Hematopoietic multipotent progenitor cell treated with erythropoietin and hydrocortisone succinate and interleukin-3 and kit ligand, for 15 days (in vitro differentiated cells): ENCODE results near the gene B3GNT2.
"Not testable (repeated sequence)": the region's sequence is repeated elsewhere in the genome, so short reads cannot be mapped to it uniquely, and the experiment has no call there.

Source experiments
- DNase-seq: peaks from one replicate; pipeline ENCODE4 v3.0.0-alpha.2; 2015; ENCODE audit warnings: low spot score

The B3GNT2 gene, protein sequence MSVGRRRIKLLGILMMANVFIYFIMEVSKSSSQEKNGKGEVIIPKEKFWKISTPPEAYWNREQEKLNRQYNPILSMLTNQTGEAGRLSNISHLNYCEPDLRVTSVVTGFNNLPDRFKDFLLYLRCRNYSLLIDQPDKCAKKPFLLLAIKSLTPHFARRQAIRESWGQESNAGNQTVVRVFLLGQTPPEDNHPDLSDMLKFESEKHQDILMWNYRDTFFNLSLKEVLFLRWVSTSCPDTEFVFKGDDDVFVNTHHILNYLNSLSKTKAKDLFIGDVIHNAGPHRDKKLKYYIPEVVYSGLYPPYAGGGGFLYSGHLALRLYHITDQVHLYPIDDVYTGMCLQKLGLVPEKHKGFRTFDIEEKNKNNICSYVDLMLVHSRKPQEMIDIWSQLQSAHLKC

GRCh38 chr2:62195421-62196277 is at the start of gene B3GNT2:
Gene B3GNT2, plus strand, starts transcription at chr2:62196115. Its CDS starts 26,106 bp downstream, at chr2:62222221.
- DNase-seq = peak; percentile 86

- not testable (repeated sequence) for DNase-seq
Observed at GRCh38 chr2:62146790-62147189, 49.1 kb upstream of the B3GNT2 start.

DNA sequence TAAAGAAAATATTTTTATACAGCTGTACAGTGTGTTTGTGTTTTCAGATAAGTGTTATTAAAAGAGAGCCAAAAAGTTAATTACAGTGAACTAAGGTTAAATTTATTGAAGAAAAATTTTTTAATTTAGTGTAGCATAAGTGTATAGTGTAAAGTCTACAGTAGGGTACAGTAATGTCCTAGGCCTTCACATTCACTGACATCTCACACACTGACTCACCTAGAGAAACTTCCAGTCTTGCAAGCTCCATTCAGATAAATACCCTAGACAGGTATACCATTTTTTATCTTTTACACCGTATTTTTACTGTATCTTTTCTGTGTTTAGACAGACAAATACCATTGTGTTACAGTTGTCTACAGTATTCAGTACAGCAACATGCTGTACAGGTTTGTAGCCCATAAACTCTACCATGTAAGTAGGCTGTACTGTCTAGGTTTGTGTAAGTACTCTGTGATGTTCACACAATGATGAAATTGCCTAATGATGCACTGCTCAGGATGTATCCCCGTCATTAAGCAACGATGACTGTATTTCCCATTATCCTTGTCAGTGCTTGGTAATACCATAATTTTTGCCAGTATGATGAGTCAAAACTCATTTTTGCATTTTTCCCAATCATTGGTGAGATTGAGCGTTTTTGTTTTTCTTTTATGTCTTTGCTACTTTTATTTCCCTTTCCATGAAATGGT is 48.2 kb upstream of the B3GNT2 start:
- no peak for DNase-seq

GRCh38 chr2:62149708-62150107 is 46.2 kb upstream of the B3GNT2 start:
- DNase-seq = no peak

DNA sequence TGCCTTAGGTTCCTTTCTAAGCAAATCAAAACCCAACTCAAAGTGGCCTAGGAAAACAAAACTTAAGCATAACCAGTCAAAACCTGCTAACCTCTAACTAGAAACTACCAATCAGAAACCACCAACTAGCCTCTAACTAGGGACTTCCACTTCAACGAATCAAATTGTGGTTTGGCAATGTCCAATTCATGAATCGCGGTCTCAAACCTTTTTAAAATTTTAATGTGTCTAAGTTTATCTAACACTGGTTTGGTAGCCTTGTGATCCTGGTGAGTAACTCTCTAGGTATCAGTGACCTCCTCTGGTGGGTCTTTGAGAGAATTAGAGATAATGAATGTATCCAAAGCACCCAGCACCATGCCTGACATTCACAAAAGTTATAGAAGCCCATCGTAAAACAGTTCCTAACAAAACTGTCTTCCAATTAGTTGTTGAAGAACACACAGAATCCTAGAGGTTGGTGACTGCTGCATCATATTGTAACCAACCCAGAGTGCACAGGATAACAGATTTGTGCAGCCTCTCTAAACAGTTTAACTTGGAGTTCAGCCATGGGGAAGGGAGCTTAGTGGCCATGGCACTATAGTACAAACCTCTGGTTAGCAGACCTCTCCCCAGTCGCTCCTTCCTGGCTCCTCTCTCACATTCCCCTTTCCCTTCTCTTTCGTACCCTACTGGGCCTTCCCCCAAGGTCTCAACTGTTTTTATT is 45.2 kb upstream of the B3GNT2 start:
- no peak for DNase-seq

GRCh38 chr2:62151306-62151638 is 44.6 kb upstream of the B3GNT2 start:
- DNase-seq = no peak

GRCh38 chr2:62152000-62152399 is 43.9 kb upstream of the B3GNT2 start:
- no peak for DNase-seq

DNA sequence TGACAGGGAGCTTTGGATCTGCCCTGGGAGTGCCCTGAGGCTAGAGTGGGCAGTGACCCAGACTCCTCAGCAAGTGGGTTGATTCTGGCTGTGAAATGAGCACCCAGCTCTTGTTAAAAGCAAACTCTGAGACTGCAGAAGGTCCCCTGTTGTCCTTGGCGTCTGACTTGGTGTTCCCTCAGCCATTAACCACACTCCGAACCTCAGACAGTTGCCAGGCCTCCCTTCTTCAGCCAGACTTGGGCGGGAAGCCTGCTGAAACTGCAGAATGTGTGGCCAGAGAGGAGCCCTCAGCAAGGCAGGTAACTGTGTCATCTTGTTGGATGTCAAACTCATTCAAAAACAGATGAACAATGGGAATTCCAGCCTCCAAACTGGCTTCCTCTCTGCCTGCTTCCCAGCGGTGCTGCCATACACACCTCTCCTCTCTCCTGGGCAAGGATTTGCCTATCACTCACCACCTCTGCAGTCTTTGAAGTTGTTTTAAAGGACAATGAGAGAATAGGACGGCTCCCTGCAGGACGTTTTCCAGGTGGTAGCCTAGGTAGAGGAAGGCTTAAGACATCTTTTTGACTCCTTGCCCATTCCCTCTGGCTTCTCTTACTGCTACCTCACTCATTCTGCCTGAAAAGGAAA is 38.9 kb upstream of the B3GNT2 start:
- no peak for DNase-seq

DNA sequence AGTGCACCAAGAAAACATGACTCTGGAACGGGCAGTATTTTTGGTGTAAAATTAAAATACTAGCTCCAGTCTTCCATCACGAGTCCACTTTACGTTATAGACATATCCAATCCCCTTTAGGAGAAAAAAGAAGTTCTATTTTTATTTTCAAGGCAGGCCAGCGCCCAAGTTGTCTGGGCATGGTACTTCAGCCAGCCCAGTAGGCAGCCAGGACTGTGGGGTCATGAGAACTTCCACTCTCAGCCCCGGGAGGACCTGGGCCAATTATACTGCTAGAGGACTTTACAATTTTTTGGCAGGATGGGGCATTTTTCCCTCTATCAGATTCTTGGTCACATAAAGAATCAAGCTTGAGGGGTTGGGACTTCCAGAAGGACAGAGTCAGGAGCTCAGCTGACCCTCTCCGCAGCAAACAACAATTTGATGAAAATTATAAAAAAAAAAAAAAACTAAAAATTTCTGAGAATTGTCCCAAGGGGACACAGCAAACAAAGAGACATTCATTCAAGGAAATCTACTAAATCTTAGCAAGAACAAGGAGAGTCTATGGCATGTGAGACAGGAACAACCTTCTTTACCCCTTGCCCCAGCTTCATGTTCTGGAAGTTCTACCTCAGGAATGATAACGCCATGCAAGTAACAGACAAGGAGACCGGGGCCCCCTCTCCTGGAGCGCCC is 37.3 kb upstream of the B3GNT2 start:
- no peak for DNase-seq

DNA sequence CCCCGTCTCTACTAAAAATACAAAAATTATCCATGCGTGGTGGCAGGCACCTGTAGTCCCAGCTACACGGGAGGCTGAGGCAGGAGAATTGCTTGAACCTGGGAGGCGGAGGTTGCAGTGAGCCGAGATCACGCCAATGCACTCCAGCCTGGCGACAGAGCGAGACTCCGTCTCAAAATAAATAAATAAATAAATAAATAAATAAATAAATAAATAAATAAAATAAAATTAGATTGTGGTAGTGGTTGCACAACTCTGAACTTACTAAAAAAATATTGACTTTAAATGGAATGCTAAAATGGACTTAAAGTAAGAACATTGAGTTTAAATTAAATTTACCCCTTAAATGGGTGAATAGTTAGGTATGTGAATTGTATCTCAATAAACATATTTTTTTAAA is 35.2 kb upstream of the B3GNT2 start:
- not testable (repeated sequence) for DNase-seq

- DNase-seq = no peak
Observed at GRCh38 chr2:62163106-62163831, 32.6 kb upstream of the B3GNT2 start.

DNA sequence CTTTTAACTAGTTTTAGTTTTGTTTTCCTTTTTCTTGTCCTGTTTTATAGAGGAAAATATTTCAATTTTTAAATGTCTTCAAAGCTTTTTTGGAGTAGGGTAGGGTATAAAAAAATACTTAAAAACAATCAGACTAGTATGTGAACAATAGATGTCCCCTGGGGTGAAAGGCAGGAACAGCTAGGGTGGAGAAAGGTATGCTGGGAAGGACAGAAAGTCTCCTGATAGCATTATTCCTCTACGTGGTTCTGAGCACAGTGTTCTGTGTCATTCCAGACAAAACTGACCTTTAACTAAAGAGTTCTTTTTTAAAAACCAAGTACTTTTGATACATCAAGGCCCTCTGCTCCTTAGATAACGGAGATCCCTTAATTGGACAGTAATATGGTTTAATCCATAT is 32.1 kb upstream of the B3GNT2 start:
- DNase-seq = no peak

DNA sequence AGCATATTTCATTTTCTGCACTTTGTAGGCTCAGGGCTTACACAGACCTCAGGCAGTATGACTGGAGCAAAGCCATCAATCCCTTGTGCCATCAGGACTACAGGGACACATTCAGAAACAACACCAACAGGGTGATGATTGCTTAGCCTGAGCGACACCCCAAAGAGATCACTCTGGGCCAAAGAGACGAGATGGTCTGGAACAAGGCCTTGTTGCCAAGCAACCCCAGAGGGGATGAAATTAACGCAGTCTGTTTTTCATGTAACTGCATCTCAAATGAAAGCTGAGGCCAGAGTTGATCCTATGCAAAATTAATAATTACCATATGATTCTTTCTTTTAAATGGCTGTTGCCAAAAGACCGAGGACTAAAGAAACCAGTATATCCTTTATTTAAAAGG is 20.2 kb upstream of the B3GNT2 start:
- DNase-seq = no peak

DNA sequence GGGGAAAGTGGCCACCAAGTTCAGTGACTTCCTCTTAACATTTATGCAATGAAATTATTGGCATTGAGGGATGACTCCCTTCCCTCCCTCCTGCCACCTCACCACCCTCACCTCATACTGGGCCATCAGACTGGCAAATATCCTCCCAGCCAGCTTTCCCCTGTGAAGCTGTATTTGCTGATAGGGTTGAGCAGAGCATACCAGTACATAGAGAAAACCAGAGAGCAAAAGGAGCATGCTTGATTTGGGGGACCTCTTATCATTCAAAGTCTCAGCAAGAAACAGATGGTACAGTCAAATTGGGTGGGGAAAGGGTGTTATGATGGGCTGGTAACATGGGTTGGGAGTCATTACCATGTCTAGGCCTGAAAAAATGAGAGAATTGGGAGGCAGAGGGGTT is 19.1 kb upstream of the B3GNT2 start:
- peak; percentile 82 for DNase-seq

DNA sequence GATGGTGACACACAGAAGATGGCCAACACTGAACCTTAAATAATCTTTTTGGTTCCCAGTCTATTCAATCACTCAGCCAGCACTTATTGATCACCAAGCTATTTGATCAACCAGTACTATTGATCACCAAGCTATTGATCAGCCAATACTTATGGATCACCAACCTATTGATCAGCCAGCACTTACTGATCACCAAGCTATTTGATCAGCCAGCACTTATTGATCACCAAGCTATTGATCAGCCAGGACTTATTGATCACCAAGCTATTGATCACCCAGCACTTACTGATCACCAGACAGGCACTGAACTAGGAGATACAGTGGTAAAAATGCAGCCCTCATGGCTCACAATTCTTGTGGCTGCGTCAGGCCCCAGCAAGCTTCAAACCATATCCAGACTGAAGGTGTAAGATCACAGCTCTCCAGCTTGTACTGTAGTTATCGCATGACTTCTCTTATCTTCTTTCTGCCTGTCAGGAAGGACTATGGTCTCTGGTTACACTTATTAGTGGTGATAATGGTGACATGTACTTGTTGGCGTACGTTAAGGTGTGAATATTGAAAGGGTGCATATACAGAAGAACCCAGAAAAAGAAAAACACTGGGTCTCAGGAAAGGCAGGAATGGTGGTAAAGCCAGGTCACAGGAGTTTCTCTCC is 18.4 kb upstream of the B3GNT2 start:
- no peak for DNase-seq

DNA sequence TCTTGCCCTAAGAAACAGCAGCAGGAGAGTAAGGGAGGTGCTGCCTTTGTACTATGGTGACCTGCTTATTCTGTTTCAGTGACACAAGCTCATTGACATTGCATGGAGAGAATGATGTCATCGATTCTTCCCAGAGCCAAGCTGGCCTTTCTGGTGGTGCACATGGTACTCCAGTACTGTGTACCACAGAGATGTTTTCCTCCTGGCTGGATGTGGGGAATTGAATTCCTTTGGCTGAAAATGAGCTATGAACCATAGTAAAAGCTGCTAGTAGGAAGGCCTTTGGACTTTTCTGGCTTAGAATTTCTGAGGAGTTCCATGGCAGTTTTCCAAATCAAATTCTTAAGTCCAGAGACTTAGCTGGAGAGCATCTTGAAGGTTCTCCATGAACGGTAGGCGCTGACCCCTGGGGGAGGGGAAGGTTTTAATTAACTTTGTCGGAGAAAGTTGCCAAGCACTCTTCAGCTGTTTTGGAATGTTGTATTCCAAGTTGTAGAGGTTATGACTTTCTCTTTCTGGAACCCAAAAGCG is 17.1 kb upstream of the B3GNT2 start:
- DNase-seq = no peak

- no peak for DNase-seq
Observed at GRCh38 chr2:62180975-62181374, 14.9 kb upstream of the B3GNT2 start.

DNA sequence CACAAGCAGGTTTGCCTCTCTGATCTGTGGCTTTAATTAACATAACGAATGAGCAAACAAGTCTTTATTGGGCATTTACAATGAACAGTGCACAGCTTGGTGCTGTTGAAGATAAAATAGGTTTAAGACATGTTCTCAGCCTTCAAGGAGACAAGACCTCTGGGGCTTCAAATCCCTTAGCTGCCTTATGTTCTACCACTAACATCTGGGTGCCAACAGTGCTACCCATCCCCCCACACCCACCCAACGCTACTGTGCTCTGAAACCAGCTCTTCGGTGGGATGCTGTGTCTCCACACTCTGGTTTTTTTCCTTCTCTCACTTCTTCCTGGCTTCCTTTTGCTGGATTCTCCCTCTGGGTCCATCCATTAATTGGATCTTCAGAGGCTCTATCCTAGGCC is 14.1 kb upstream of the B3GNT2 start:
- DNase-seq = no peak

DNA sequence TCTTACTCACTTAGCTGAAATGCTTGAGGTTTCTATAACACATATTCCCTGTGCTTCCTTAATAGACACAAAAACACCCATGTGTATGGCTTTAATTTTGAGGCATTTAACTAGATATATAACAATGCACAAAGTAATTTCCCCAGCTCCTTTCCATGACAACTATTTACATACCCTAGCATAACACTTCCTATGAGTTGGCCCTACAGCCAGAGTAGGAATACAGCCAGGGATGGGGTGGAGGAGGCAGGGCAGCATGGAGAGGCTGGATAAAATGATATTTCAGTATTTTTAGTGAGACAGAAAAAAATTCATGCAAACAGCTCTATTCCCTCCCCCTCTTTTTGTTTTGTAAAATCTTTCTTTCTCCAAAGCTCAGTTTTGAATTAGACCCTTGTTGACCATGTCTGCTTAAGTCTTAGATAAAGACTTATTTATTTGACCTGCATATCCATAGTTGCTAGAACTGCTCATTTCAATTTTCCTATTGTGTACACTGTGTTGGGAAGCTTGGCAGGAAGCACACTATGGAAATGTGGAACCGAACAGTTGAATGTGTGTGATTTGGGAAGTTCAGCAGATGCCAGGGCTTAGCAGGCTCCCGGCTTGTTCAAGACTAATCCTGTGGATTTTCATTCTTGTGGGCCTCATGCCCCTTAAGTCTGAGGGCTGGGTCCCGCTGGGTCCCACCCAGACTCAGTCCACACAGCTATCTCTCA is 11.2 kb upstream of the B3GNT2 start:
- no peak for DNase-seq
